ENCODE measurements around the gene XCR1. TPM values are rescaled to one million over a fixed set of nuclear protein-coding genes. Genes with fewer than 3 reads are reported as not detected.
A peak's percentile ranks its signal among the peaks of the same experiment; 100 is the strongest.

Gene XCR1
- polyA plus RNA-seq, 6 donors from 2014 or later: not detected

- peak overlapping the region in 5 of 6 donors; percentile 7 to 75 (median 52) for H3K27ac Mint-ChIP-seq
- H3K36me3 Mint-ChIP-seq: peaks cover 0 to 6% of the 10 kb centered on the region in 2 donors
- H3K4me3 Mint-ChIP-seq: peak overlapping the region in 7 of 8 donors; percentile 37 to 90 (median 74)
- H3K9me3 Mint-ChIP-seq: no peaks in the 10 kb centered on the region
- ATAC-seq (ENCODE audit: low read depth in 2 of 2) (no peak), DNase-seq (no peak)
- peaks cover 0 to 2% (median 0%) of the 10 kb centered on the region in 3 donors for H3K27me3 Mint-ChIP-seq
- peaks cover 33 to 72% (median 56%) of the 10 kb centered on the region in 3 donors for H3K4me1 Mint-ChIP-seq
Observed at GRCh38 chr3:45992821-45993221, 34.5 kb downstream of the XCR1 start.

- no peak for ATAC-seq (ENCODE audit: low read depth in 2 of 2)
- Mint-ChIP-seq H3K4me1 (peaks cover 36 to 78% (median 60%) of the 10 kb centered on the region in 3 donors), H3K36me3 (peaks cover 0 to 6% of the 10 kb centered on the region in 2 donors), H3K4me3 (peak overlapping the region; percentile 37 to 90 (median 71)), H3K27me3 (no peaks in the 10 kb centered on the region), H3K9me3 (no peaks in the 10 kb centered on the region), H3K27ac (peak overlapping the region in 2 of 6 donors; percentile 51 to 84)
- no peak for DNase-seq
Observed at GRCh38 chr3:45992133-45992729, 35.1 kb downstream of the XCR1 start.

- H3K27ac Mint-ChIP-seq: peak overlapping the region in 3 of 6 donors; percentile 37 to 53 (median 49)
- peaks cover 42 to 74% (median 67%) of the 10 kb centered on the region in 3 donors for H3K4me1 Mint-ChIP-seq
- ATAC-seq (ENCODE audit: low read depth in 2 of 2) (no peak), DNase-seq (no peak)
- H3K36me3 Mint-ChIP-seq: peaks cover 0 to 6% of the 10 kb centered on the region in 2 donors
- no peaks in the 10 kb centered on the region for H3K27me3 Mint-ChIP-seq
- no peaks in the 10 kb centered on the region for H3K9me3 Mint-ChIP-seq
- peak overlapping the region in 4 of 8 donors; percentile 37 to 90 (median 65) for H3K4me3 Mint-ChIP-seq
Observed at GRCh38 chr3:45991341-45991740, 35.9 kb downstream of the XCR1 start.

GRCh38 chr3:45990181-45990580 is 37.1 kb downstream of the XCR1 start:
- H3K36me3 Mint-ChIP-seq: peaks cover 0 to 6% of the 10 kb centered on the region in 2 donors
- peak overlapping the region in 1 of 6 donors; percentile 14 for H3K27ac Mint-ChIP-seq
- H3K27me3 Mint-ChIP-seq: no peaks in the 10 kb centered on the region
- no peak for DNase-seq
- no peak for ATAC-seq (ENCODE audit: low read depth in 2 of 2)
- H3K4me3 Mint-ChIP-seq: peak overlapping the region in 1 of 8 donors; percentile 39
- H3K4me1 Mint-ChIP-seq: peaks cover 42 to 69% (median 63%) of the 10 kb centered on the region in 3 donors
- no peaks in the 10 kb centered on the region for H3K9me3 Mint-ChIP-seq

- Mint-ChIP-seq H3K36me3 (peaks cover 0 to 6% of the 10 kb centered on the region in 2 donors), H3K9me3 (no peaks in the 10 kb centered on the region), H3K4me3 (no peak overlapping the region), H3K4me1 (peaks cover 42 to 63% (median 61%) of the 10 kb centered on the region in 3 donors), H3K27ac (peak overlapping the region in 3 of 6 donors; percentile 7 to 53 (median 14)), H3K27me3 (no peaks in the 10 kb centered on the region)
- no peak for ATAC-seq (ENCODE audit: low read depth in 2 of 2)
- DNase-seq: no peak
Observed at GRCh38 chr3:45988804-45989203, 38.5 kb downstream of the XCR1 start.

GRCh38 chr3:45988362-45988761 is 38.9 kb downstream of the XCR1 start:
- Mint-ChIP-seq H3K36me3 (peaks cover 0 to 6% of the 10 kb centered on the region in 2 donors), H3K4me3 (no peak overlapping the region), H3K27ac (peak overlapping the region in 2 of 6 donors; percentile 2 to 14), H3K4me1 (peaks cover 42 to 60% (median 56%) of the 10 kb centered on the region in 3 donors), H3K9me3 (no peaks in the 10 kb centered on the region), H3K27me3 (no peaks in the 10 kb centered on the region)
- ATAC-seq (ENCODE audit: low read depth in 2 of 2) (no peak), DNase-seq (no peak)

- Mint-ChIP-seq H3K27ac (peak overlapping the region in 2 of 6 donors; percentile 2 to 10), H3K4me3 (no peak overlapping the region), H3K9me3 (no peaks in the 10 kb centered on the region), H3K27me3 (no peaks in the 10 kb centered on the region), H3K36me3 (peaks cover 0 to 6% of the 10 kb centered on the region in 2 donors), H3K4me1 (peaks cover 36 to 53% (median 49%) of the 10 kb centered on the region in 3 donors)
- ATAC-seq (ENCODE audit: low read depth in 2 of 2) (no peak), DNase-seq (no peak)
Observed at GRCh38 chr3:45987368-45988291, 39.7 kb downstream of the XCR1 start.

GRCh38 chr3:45986303-45986982 is 40.8 kb downstream of the XCR1 start:
- Mint-ChIP-seq H3K4me3 (peak overlapping the region in 1 of 8 donors; percentile 25), H3K27ac (peak overlapping the region in 2 of 6 donors; percentile 22 to 39), H3K4me1 (peaks cover 25 to 41% (median 37%) of the 10 kb centered on the region in 3 donors), H3K9me3 (no peaks in the 10 kb centered on the region), H3K36me3 (peaks cover 0 to 9% of the 10 kb centered on the region in 2 donors), H3K27me3 (no peaks in the 10 kb centered on the region)
- ATAC-seq (ENCODE audit: low read depth in 2 of 2): no peak
- no peak for DNase-seq

- ATAC-seq (ENCODE audit: low read depth in 2 of 2): no peak
- Mint-ChIP-seq H3K4me1 (peaks cover 23 to 37% (median 30%) of the 10 kb centered on the region in 3 donors), H3K36me3 (peaks cover 0 to 14% of the 10 kb centered on the region in 2 donors), H3K27me3 (no peaks in the 10 kb centered on the region), H3K27ac (peak overlapping the region in 2 of 6 donors; percentile 22 to 52), H3K4me3 (no peak overlapping the region), H3K9me3 (no peaks in the 10 kb centered on the region)
- DNase-seq: no peak
Observed at GRCh38 chr3:45985532-45986302, 41.6 kb downstream of the XCR1 start.

GRCh38 chr3:45984331-45985312 is 42.7 kb downstream of the XCR1 start:
- H3K4me1 Mint-ChIP-seq: peaks cover 20 to 27% (median 22%) of the 10 kb centered on the region in 3 donors
- DNase-seq (no peak), ATAC-seq (ENCODE audit: low read depth in 2 of 2) (no peak)
- peaks cover 0 to 14% of the 10 kb centered on the region in 2 donors for H3K36me3 Mint-ChIP-seq
- H3K4me3 Mint-ChIP-seq: no peak overlapping the region
- H3K27me3 Mint-ChIP-seq: no peaks in the 10 kb centered on the region
- H3K27ac Mint-ChIP-seq: peak overlapping the region in 1 of 6 donors; percentile 39
- no peaks in the 10 kb centered on the region for H3K9me3 Mint-ChIP-seq

- Mint-ChIP-seq H3K4me3 (no peak overlapping the region), H3K27ac (peak overlapping the region in 1 of 6 donors; percentile 20)
Observed at GRCh38 chr3:45983770-45984169, 43.5 kb downstream of the XCR1 start.

More at GRCh38 chr3:45983770-45984169, 43.5 kb downstream of the XCR1 start:
- Mint-ChIP-seq H3K36me3 (peaks cover 3 to 22% of the 10 kb centered on the region in 2 donors), H3K4me1 (peaks cover 15 to 21% (median 20%) of the 10 kb centered on the region in 3 donors), H3K9me3 (no peaks in the 10 kb centered on the region), H3K27me3 (no peaks in the 10 kb centered on the region)
- DNase-seq: no peak
- no peak for ATAC-seq (ENCODE audit: low read depth in 2 of 2)

All from naive B cell (primary cell).